NT2/D1 (cell line): ENCODE data around the gene PRKN.

Source experiments
- DNase-seq: peaks from one replicate; pipeline ENCODE4 v3.0.0-alpha.2; 2011; ENCODE audit warnings: low read depth, low spot score
- H3K27me3 ChIP-seq: 2 replicates; pipeline ENCODE4 v1.6.0; 2011; ENCODE audit warnings: mild to moderate bottlenecking; ENCODE audit not compliant: insufficient read length, insufficient read depth
- H3K36me3 ChIP-seq: 2 replicates; pipeline ENCODE4 v1.6.1; 2011; ENCODE audit warnings: mild to moderate bottlenecking, low read length, mixed read lengths; ENCODE audit not compliant: insufficient read depth, insufficient read length
- H3K4me1 ChIP-seq: 2 replicates; pipeline ENCODE4 v1.5.1; 2011; ENCODE audit not compliant: insufficient read depth, insufficient read length
- H3K4me3 ChIP-seq: 2 replicates; pipeline ENCODE4 v1.5.1; 2011; ENCODE audit warnings: low read depth; ENCODE audit not compliant: insufficient read length
- H3K9ac ChIP-seq: 2 replicates; pipeline ENCODE4 v1.6.0; 2011; ENCODE audit warnings: low read depth; ENCODE audit not compliant: insufficient read length
- H3K9me3 ChIP-seq: 2 replicates; pipeline ENCODE4 v1.5.1; 2011; ENCODE audit warnings: mild to moderate bottlenecking, low read length; ENCODE audit not compliant: insufficient read depth
- SUZ12 ChIP-seq: IDR thresholded peaks from 2 replicates; pipeline ENCODE4 v1.6.1; 2011; ENCODE audit not compliant: insufficient read length, insufficient read depth; ENCODE audit errors: extremely low read depth
- YY1 ChIP-seq: IDR thresholded peaks from 2 replicates; pipeline ENCODE4 v1.6.1; 2011; ENCODE audit not compliant: insufficient read length, insufficient read depth
- ZNF274 ChIP-seq: IDR thresholded peaks from 2 replicates; pipeline ENCODE4 v1.6.1; 2011; ENCODE audit warnings: mild to moderate bottlenecking, low read depth, low read length

The PRKN gene

GRCh38 chr6:162289972-162290371 is 437.6 kb downstream of the PRKN start:
- no peaks in the 10 kb centered on the region for H3K36me3 ChIP-seq
- H3K9me3 ChIP-seq, result no peaks in the 10 kb centered on the region
- H3K27me3 ChIP-seq, result no peaks in the 10 kb centered on the region
- no peak overlapping the region for H3K4me3 ChIP-seq
- TF ChIP-seq YY1 (no peak), ZNF274 (no peak), SUZ12 (no peak)
- no peaks in the 10 kb centered on the region for H3K4me1 ChIP-seq
- no peak for DNase-seq
- H3K9ac ChIP-seq, result no peak overlapping the region

- Histone ChIP-seq H3K36me3 (no peaks in the 10 kb centered on the region), H3K27me3 (no peaks in the 10 kb centered on the region), H3K4me3 (no peak overlapping the region), H3K4me1 (no peaks in the 10 kb centered on the region), H3K9ac (no peak overlapping the region), H3K9me3 (no peaks in the 10 kb centered on the region)
- TF ChIP-seq ZNF274 (no peak), YY1 (no peak), SUZ12 (no peak)
- DNase-seq, result no peak
Measured at GRCh38 chr6:162273986-162274385, 453.6 kb downstream of the PRKN start.

- Histone ChIP-seq H3K9ac (no peak overlapping the region), H3K27me3 (no peaks in the 10 kb centered on the region), H3K36me3 (no peaks in the 10 kb centered on the region), H3K4me3 (no peak overlapping the region), H3K9me3 (no peaks in the 10 kb centered on the region), H3K4me1 (no peaks in the 10 kb centered on the region)
- DNase-seq, result no peak
- TF ChIP-seq SUZ12 (no peak), ZNF274 (no peak), YY1 (no peak)
Measured at GRCh38 chr6:162271922-162272321, 455.6 kb downstream of the PRKN start.

GRCh38 chr6:162270966-162271365 is 456.6 kb downstream of the PRKN start:
- no peaks in the 10 kb centered on the region for H3K4me1 ChIP-seq
- H3K4me3 ChIP-seq, result no peak overlapping the region
- no peaks in the 10 kb centered on the region for H3K9me3 ChIP-seq
- DNase-seq, result no peak
- no peak overlapping the region for H3K9ac ChIP-seq
- no peaks in the 10 kb centered on the region for H3K36me3 ChIP-seq
- no peak for TF ChIP-seq SUZ12
- no peak for TF ChIP-seq ZNF274
- TF ChIP-seq YY1, result no peak
- no peaks in the 10 kb centered on the region for H3K27me3 ChIP-seq

GRCh38 chr6:162267641-162268040 is 459.9 kb downstream of the PRKN start:
- Histone ChIP-seq H3K27me3 (no peaks in the 10 kb centered on the region), H3K9ac (no peak overlapping the region), H3K4me3 (no peak overlapping the region), H3K9me3 (no peaks in the 10 kb centered on the region), H3K36me3 (no peaks in the 10 kb centered on the region), H3K4me1 (no peaks in the 10 kb centered on the region)
- no peak for TF ChIP-seq ZNF274
- TF ChIP-seq YY1, result no peak
- no peak for TF ChIP-seq SUZ12
- no peak for DNase-seq

GRCh38 chr6:162267126-162267525 is 460.4 kb downstream of the PRKN start:
- no peak overlapping the region for H3K9ac ChIP-seq
- TF ChIP-seq ZNF274 (no peak), YY1 (no peak), SUZ12 (no peak)
- H3K27me3 ChIP-seq, result no peaks in the 10 kb centered on the region
- H3K9me3 ChIP-seq, result no peaks in the 10 kb centered on the region
- DNase-seq, result no peak
- no peak overlapping the region for H3K4me3 ChIP-seq
- H3K4me1 ChIP-seq, result no peaks in the 10 kb centered on the region
- H3K36me3 ChIP-seq, result no peaks in the 10 kb centered on the region

- DNase-seq, result no peak
- TF ChIP-seq YY1, result no peak
- no peak for TF ChIP-seq ZNF274
- no peak for TF ChIP-seq SUZ12
- H3K4me3 ChIP-seq, result no peak overlapping the region
- H3K27me3 ChIP-seq, result no peaks in the 10 kb centered on the region
- no peaks in the 10 kb centered on the region for H3K36me3 ChIP-seq
- no peaks in the 10 kb centered on the region for H3K4me1 ChIP-seq
- no peaks in the 10 kb centered on the region for H3K9me3 ChIP-seq
- H3K9ac ChIP-seq, result no peak overlapping the region
Measured at GRCh38 chr6:162264581-162264980, 463.0 kb downstream of the PRKN start.

- TF ChIP-seq SUZ12 (no peak), ZNF274 (no peak), YY1 (no peak)
- Histone ChIP-seq H3K27me3 (no peaks in the 10 kb centered on the region), H3K9me3 (no peaks in the 10 kb centered on the region), H3K9ac (no peak overlapping the region), H3K4me3 (no peak overlapping the region), H3K36me3 (no peaks in the 10 kb centered on the region), H3K4me1 (no peaks in the 10 kb centered on the region)
- no peak for DNase-seq
Measured at GRCh38 chr6:162262466-162263196, 464.9 kb downstream of the PRKN start.
